Measurements from ENCODE around the gene WWP2.
"Not testable (repeated sequence)": the region's sequence is repeated elsewhere in the genome, so short reads cannot be mapped to it uniquely, and the experiment has no call there.

Gene WWP2

DNA sequence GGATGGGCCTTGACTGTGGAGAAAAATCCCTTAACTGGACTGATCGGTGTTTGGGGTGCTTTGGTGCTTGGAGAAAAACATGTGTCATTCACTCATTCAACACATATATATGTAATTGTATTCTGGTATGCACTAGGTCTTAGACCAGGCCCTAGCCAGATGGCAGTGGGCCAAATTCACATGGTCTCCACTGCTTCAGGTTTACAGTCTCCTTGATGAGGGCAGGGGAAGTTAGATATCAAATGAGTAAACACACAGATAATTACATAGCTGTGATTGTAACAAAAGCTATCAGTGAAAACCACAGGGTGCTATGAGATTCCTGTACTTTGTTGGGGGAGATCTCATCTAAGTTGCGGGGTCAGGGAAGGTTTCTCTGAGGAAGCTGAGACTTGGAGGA, 78.8 kb downstream of the WWP2 start:
- Mint-ChIP-seq H3K36me3 (ENCODE audit: low read depth) (peaks cover 10% of the 10 kb centered on the region), H3K27me3 (no peaks in the 10 kb centered on the region), H3K27ac (no peak overlapping the region), H3K9me3 (no peaks in the 10 kb centered on the region), H3K4me3 (no peak overlapping the region), H3K4me1 (no peaks in the 10 kb centered on the region)
- no peak for ATAC-seq
- DNase-seq: no peak

DNA sequence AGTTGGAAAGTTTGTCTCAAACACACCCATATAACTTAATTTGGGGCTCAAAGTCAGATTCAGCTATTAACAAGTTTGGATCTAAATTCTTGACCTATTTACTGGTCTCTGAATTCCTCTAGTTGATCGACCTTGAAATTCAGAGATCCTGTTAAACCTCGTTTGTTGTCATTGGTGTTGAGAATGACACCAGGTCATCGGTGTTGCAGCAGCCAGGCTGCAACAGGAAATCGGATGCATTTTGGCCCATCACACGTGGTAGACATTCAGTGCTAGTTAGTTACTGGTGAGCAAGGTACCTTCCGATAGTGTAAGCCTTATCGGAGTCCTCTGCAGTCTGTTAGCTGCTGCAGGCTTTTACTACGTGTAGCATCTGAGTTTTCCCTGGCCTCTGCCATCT, 82.3 kb downstream of the WWP2 start:
- Mint-ChIP-seq H3K4me1 (no peaks in the 10 kb centered on the region), H3K27ac (no peak overlapping the region), H3K36me3 (ENCODE audit: low read depth) (peaks cover 10% of the 10 kb centered on the region), H3K4me3 (no peak overlapping the region), H3K27me3 (no peaks in the 10 kb centered on the region), H3K9me3 (no peaks in the 10 kb centered on the region)
- ATAC-seq (no peak), DNase-seq (no peak)

DNA sequence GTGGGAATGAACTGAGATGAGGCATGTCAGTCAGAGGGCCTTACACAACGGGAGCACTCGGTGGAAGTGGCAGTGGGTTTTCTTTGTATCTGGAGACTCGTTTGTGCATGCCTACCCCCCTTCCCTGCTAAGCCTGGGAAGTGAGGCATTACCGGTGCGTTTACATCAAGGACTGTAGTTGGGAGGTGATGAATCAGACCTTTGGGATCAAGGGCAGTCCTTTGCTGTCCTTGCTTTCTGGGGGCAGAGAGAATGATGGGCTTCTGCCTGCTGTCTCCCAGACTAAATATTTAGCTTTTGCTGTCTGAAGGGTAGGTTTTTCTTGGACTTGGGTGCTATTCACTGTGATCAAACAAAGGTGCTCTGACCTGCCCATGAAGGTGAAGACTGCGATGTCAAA, 83.0 kb downstream of the WWP2 start:
- Mint-ChIP-seq H3K27me3 (no peaks in the 10 kb centered on the region), H3K4me3 (no peak overlapping the region), H3K4me1 (no peaks in the 10 kb centered on the region), H3K9me3 (no peaks in the 10 kb centered on the region), H3K36me3 (ENCODE audit: low read depth) (peaks cover 10% of the 10 kb centered on the region), H3K27ac (no peak overlapping the region)
- ATAC-seq: no peak
- no peak for DNase-seq

DNA sequence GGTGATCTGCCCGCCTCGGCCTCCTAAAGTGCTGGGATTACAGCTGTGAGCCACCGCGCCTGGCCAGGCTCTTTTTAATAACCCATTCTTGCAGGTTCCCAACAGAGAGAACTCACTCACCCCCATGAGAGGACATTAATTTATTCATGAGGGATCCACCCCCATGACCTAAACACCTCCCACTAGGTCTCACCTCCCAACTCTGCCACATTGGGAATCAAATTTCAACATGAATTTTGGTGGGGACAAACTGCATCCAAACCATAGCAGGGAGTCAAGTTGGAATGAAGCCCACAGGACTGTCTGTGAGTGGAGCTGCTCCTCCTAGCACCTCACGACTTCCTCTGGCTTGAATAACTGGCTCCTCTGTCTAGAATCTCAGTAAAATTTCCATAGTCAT, 85.5 kb downstream of the WWP2 start:
- Mint-ChIP-seq H3K27me3 (no peaks in the 10 kb centered on the region), H3K4me3 (no peak overlapping the region), H3K27ac (no peak overlapping the region), H3K9me3 (no peaks in the 10 kb centered on the region), H3K4me1 (no peaks in the 10 kb centered on the region), H3K36me3 (ENCODE audit: low read depth) (peaks cover 5% of the 10 kb centered on the region)
- no peak for DNase-seq
- ATAC-seq: no peak

DNA sequence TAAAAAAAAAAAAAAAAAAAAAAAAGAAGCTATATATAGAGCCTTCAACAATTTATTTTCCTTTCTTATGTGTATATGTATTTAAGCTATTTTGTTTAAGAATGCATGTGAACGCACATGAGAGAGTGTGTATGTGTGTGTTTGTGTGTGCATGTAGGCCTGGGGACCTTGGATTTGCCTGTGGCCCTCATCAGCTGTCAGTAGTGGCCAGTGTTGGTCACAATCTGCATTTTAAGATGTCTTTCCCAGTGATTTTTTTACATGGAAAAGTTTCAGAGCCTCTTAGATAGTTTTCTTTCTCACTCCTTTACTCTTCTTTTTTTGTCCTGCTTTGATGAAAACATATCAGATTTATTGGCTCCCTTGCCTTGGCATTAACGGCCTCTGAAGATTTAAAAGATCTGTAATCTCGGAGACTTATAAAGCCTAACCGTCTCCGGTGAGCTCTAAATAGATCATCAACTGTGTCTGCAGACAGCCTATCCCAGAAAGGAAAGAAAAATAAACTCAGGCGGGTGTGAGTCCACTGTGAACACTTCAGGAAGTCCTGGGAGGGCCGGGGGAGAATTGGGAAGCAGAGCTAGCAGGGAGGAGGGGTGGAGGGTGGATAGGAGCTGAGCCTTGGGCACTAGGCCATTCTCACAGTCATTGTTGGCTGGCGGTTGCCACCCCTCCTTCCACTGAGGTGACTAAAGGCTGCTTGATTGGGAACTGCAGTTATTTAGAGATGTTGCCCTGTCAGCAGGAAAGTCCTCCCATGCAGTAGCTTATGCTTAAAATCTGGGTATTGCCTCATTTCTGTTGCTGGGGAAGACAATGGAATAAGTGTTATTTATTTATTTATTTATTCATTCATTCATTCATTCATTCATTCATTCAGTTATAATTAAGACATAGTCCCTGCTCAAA, 86.8 kb downstream of the WWP2 start:
- ATAC-seq: no peak
- Mint-ChIP-seq H3K4me1 (no peaks in the 10 kb centered on the region), H3K4me3 (no peak overlapping the region), H3K9me3 (no peaks in the 10 kb centered on the region), H3K27me3 (no peaks in the 10 kb centered on the region), H3K36me3 (ENCODE audit: low read depth) (peaks cover 10% of the 10 kb centered on the region), H3K27ac (no peak overlapping the region)
- no peak for DNase-seq

DNA sequence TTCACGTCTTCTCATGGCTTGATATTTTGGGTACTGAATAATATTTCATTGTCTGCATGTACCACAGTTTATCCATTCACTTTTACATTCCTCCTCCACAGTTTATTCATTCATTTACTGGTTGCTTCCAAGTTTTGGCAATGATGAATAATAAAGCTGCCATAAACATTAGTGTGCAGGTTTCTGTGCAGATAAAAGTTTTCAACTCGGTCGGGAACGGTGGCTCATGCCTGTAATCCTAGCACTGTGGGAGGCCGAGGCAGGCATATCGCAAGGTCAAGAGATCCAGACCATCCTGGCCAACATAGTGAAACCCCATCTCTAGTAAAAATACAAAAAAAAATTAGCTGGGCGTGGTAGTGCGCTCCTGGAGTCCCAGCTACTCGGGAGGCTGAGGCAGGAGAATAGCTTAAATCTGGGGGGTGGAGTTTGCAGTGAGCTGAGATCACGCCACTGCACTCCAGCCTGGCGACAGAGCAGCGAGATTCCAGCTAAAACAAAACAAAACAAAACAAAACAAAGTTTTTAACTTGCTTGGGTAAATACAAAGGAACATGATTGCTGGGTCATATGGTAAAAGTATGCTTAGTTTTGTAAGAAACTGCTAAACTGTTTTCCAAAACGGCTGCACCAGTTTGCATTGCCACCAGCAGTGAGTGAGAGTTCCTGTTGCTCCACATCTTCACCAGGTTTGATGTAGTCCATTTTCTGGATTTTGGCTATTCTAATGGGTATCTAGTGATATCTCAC, 89.5 kb downstream of the WWP2 start:
- H3K9me3 Mint-ChIP-seq: no peaks in the 10 kb centered on the region
- H3K4me1 Mint-ChIP-seq: no peaks in the 10 kb centered on the region
- H3K4me3 Mint-ChIP-seq: no peak overlapping the region
- H3K27ac Mint-ChIP-seq: no peak overlapping the region
- H3K36me3 Mint-ChIP-seq (ENCODE audit: low read depth): peaks cover 7% of the 10 kb centered on the region
- no peak for DNase-seq
- H3K27me3 Mint-ChIP-seq: no peaks in the 10 kb centered on the region
- no peak for ATAC-seq

DNA sequence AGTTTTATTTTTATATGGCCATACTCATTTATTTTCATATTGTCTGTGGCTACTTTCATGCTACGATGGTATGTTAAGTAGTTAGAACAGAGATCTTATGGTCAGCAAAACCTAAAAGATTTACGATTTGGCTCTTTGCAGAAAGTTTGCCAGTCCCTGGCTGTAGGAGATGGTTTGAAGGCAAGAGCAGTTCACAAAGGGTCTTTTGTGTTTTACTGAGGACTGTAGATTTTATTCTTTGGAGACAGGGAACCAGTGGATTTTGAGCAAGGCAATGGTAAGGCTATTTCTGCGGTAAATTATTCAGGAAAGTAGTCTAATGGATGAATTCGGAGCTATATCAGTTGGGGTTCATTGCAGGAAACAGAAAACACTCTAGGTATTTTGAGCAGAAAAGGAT, 90.7 kb downstream of the WWP2 start:
- H3K4me3 Mint-ChIP-seq: no peak overlapping the region
- no peaks in the 10 kb centered on the region for H3K9me3 Mint-ChIP-seq
- DNase-seq (no peak), ATAC-seq (no peak)
- H3K27me3 Mint-ChIP-seq: no peaks in the 10 kb centered on the region
- peaks cover 7% of the 10 kb centered on the region for H3K36me3 Mint-ChIP-seq (ENCODE audit: low read depth)
- no peak overlapping the region for H3K27ac Mint-ChIP-seq
- H3K4me1 Mint-ChIP-seq: peaks cover 2% of the 10 kb centered on the region

DNA sequence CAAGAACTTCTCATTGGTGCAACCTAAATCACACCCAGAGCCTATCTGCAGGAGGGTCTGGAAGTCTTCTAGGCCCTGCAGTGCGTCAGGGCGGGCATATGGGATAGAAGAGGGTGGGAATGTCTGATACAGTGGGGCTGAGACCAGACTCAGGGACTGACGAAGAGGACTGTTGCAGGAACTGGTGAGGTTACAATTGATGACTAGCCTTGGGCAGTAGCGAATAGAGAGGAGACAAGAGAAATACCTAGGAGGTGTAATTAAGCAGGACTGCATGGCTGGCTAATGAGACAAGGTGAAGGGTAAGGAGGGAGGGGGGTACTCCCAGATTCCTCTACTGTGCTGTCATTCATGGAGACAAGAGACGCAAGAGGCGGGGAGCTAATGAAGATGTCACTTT, 91.3 kb downstream of the WWP2 start:
- no peaks in the 10 kb centered on the region for H3K27me3 Mint-ChIP-seq
- peaks cover 5% of the 10 kb centered on the region for H3K4me1 Mint-ChIP-seq
- no peak for ATAC-seq
- no peak for DNase-seq
- no peak overlapping the region for H3K27ac Mint-ChIP-seq
- H3K4me3 Mint-ChIP-seq: no peak overlapping the region
- H3K9me3 Mint-ChIP-seq: no peaks in the 10 kb centered on the region
- H3K36me3 Mint-ChIP-seq (ENCODE audit: low read depth): peaks cover 7% of the 10 kb centered on the region

DNA sequence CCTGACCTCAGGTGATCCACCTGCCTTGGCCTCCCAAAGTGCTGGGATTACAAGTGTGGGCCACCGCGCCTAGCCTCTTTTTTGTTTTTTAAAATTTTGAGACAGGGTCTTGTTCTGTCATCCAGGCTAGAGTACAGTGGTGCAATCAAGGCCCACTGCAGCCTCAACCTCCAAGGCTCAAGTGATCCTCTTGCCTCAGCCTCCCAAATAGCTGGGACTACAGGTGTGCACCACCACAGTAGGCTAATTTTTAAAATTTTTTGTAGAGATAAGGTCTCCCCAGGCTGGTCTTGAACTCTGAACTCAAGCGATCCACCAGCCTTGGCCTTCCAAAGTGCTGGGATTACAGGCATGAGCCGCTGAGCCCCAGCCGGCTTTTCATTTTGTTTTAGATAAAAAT, 92.6 kb downstream of the WWP2 start:
- not testable (repeated sequence) for H3K36me3 Mint-ChIP-seq (ENCODE audit: low read depth); H3K27me3 Mint-ChIP-seq; ATAC-seq; DNase-seq; H3K4me1 Mint-ChIP-seq; H3K4me3 Mint-ChIP-seq; H3K9me3 Mint-ChIP-seq; H3K27ac Mint-ChIP-seq

DNA sequence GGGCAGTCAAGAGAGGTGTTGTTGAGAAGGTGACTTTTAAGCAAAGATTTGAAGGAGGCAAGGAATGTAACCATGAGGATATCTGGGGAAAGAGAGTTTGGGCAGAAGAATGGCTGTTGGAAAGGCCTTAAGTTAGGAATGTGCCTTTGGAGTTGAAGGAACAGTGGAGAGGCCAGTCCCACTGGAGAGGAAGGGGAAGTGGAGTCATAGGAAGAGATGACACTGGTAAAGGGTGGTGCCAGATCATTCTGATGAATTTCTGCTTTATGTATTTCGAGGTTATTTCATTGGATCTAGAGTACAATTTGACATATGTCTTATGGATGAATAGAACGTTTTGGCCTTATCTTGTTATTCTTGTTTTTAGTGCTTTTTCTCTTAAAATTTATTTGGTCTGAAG, 93.5 kb downstream of the WWP2 start:
- no peaks in the 10 kb centered on the region for H3K9me3 Mint-ChIP-seq
- H3K27me3 Mint-ChIP-seq: no peaks in the 10 kb centered on the region
- no peak overlapping the region for H3K27ac Mint-ChIP-seq
- peaks cover 5% of the 10 kb centered on the region for H3K4me1 Mint-ChIP-seq
- ATAC-seq: no peak
- peaks cover 7% of the 10 kb centered on the region for H3K36me3 Mint-ChIP-seq (ENCODE audit: low read depth)
- no peak overlapping the region for H3K4me3 Mint-ChIP-seq
- no peak for DNase-seq

DNA sequence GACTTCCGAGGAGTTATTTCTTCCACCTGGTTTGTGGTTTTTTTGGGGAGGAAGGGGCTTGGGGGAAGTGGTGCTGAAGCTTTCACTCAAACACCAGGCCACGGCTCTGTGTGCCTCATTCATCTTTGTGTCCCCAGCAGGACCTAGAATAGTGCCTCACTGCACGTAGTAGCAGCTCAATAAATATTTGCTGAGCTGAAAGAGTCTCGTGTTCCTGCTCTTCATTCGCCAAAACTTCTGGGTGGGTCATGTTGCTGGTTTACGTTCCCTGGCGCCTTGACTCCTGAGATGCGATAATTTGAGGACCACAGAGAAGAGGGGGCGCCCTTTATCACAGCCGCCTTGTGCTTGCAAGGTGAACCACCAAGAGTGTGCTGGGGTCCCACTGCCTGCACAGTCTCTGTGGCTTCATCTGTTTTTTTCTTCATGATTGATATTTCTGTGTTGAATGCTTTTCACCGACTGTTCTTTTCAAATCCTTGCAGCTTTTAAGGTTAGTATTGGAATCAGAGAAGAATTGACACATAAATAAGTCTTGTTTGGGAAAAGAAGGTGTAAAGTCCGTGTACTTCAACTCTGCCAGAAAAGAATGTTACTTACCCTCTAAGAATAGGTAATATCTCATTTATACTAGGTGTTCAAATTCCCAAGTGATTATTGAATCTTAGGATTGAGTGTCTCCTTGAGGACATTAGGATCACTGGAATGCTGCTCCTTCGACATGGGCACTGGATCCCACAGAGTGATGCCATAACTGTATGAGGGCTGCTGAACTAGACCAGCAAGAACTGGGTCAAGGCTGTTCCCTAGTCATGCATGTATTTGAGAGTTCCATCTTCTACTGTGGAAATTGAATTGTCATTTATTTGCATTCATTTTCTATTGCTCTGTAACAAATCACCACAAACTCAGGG, 96.3 kb downstream of the WWP2 start:
- Mint-ChIP-seq H3K36me3 (ENCODE audit: low read depth) (peaks cover 4% of the 10 kb centered on the region), H3K9me3 (no peaks in the 10 kb centered on the region), H3K27me3 (no peaks in the 10 kb centered on the region), H3K27ac (no peak overlapping the region), H3K4me1 (peaks cover 5% of the 10 kb centered on the region), H3K4me3 (no peak overlapping the region)
- no peak for ATAC-seq
- no peak for DNase-seq

DNA sequence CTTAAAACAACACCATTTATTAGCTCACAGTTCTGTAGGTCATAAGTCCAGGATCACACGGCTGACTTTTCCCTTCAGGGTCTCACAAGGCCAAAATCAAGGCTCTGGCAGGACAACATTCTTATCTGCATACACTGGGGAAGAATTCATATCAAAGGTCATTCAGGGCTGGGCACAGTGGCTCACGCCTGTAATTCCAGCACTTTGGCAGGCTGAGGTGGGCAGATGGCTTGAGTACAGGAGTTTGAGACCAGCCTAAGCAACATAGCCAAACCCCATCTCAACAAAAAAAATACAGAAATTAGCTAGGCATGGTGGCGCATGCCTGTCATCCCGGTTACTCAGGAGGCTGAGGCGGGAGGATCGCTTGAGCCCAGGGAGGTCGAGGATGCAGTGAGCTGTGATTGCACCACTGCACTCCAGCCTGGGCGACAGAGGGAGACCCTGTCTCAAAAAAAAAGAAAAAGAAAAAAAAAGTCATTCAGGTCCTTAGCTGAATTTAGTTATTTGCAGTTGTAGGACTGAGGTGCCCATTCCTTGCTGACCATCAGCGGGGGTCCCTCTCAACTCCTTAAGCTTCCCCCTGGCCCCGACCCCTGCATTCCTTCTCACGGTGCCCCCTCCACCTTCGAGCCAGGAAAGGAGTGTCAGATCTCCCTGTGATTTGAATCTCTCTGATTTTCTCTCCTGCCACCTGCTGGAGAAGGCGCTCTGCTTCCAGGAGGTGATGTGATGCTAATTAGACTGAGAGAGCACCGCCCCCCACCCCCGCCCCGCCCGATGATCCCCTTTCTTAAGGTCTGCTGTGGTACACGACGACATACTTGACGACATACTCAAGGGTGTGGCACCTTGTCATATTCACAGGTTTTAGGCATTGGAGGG, 97.2 kb downstream of the WWP2 start:
- ATAC-seq: no peak
- Mint-ChIP-seq H3K9me3 (no peaks in the 10 kb centered on the region), H3K27me3 (no peaks in the 10 kb centered on the region), H3K4me3 (no peak overlapping the region), H3K4me1 (peaks cover 5% of the 10 kb centered on the region), H3K36me3 (ENCODE audit: low read depth) (no peaks in the 10 kb centered on the region), H3K27ac (no peak overlapping the region)
- DNase-seq: no peak

DNA sequence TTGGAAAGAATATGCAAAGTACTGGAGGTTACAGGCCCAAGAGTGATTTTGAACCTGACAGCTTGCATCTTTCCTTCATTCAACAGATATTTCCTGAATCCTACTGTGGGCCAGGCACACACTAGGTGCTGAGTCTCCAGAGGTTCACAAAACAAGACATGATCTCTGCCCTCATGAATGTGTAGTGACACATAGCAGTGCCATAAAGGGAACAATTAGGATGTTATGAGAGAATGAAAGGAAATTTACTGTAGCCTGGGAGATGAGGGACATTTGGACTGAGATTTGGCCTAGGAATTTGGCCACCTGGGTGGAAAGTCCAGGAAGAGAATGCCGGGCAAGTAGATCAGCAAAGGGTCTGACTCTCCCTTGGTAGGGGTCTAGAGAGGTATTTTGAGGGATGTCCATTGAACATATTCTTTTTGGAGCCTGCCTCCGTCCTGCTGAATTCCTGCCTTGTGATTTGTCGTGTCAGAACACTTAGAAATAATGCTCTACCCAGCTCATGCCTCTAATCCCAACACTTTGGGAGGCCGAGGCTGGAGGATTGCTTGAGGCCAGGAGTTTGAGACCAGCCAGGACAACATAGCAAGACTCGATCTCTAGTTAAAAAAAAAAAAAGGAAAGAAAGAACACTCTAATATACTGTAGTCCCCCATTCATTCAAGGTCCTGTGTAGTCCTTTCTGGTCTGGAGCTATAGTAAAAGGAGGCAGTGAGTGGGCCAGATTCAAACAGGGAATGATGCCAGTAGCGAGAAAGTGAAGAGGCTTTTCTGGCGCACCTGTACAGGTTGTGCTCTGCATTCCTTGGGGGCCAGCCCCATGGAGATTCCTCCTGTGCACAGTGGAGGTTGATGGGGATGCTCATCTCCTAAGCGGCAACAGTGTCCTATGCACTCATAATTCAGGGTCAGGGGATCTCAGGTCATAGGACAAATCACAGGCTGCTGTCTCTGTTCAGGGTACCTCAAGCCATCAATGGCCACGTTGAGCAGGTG, 98.4 kb downstream of the WWP2 start:
- no peak overlapping the region for H3K4me3 Mint-ChIP-seq
- H3K27ac Mint-ChIP-seq: no peak overlapping the region
- peaks cover 5% of the 10 kb centered on the region for H3K4me1 Mint-ChIP-seq
- no peaks in the 10 kb centered on the region for H3K36me3 Mint-ChIP-seq (ENCODE audit: low read depth)
- H3K9me3 Mint-ChIP-seq: no peaks in the 10 kb centered on the region
- DNase-seq (no peak), ATAC-seq (no peak)
- H3K27me3 Mint-ChIP-seq: no peaks in the 10 kb centered on the region

Measured in activated naive CD8-positive, alpha-beta T cell treated with anti-CD3 and anti-CD28 coated beads, Interleukin-2, amount 50 U/mL, for 24 hours (primary cell).